Measurements from ENCODE around the gene ANKRD62.
A peak's percentile ranks its signal among the peaks of the same experiment; 100 is the strongest.

ANKRD62 gene

GRCh38 chr18:12059334-12060181 is 34.1 kb upstream of the ANKRD62 start:
- Histone ChIP-seq H4K91ac (ENCODE audit: low read depth, low read length) (no peak overlapping the region), H3K9me3 (ENCODE audit: insufficient read depth, low read depth, low read length) (no peaks in the 10 kb centered on the region), H2BK5ac (ENCODE audit: low read depth, low read length, poor library complexity) (no peak overlapping the region), H4K8ac (ENCODE audit: low read depth, low read length) (no peak overlapping the region), H3K79me2 (ENCODE audit: control insufficient read depth, insufficient read depth, low read length, poor library complexity) (no peaks in the 10 kb centered on the region), H4K12ac (ENCODE audit: low read depth, low read length) (no peak overlapping the region), H2BK120ac (ENCODE audit: insufficient read depth, low read length, poor library complexity) (no peak overlapping the region), H3K18ac (ENCODE audit: low read length) (no peak overlapping the region), H3K79me1 (ENCODE audit: low read length) (no peaks in the 10 kb centered on the region), H3K14ac (ENCODE audit: low read length) (no peak overlapping the region), H3K27ac (ENCODE audit: low read depth, low read length) (no peak overlapping the region), H2AFZ (ENCODE audit: insufficient read depth, low read length, poor library complexity) (no peak overlapping the region), H3K27me3 (ENCODE audit: insufficient read depth, low read length) (no peaks in the 10 kb centered on the region), H3K9ac (ENCODE audit: low read length) (no peak overlapping the region), H2BK12ac (ENCODE audit: low read length) (no peak overlapping the region), H3K36me3 (ENCODE audit: control insufficient read depth in 1 of 2, insufficient read depth in 2 of 2, low read length in 2 of 2) (no peaks in the 10 kb centered on the region), H3K4me2 (ENCODE audit: low read length) (no peak overlapping the region), H3K4me1 (ENCODE audit: control insufficient read depth in 1 of 2, insufficient read depth in 2 of 2, low read length in 2 of 2) (no peaks in the 10 kb centered on the region), H2AK5ac (ENCODE audit: low read length) (no peak overlapping the region), H3K4me3 (ENCODE audit: low read depth, low read length) (peak overlapping the region; percentile 5), H3K23ac (ENCODE audit: low read length) (no peak overlapping the region), H3K4ac (ENCODE audit: low read depth, low read length) (no peak overlapping the region)
- DNase-seq = no peak
- WGBS (ENCODE audit: extremely low coverage, insufficient coverage, insufficient read length) = no CpG with 5 or more reads among the region's 16 CpGs

GRCh38 chr18:12060182-12060870 is 33.3 kb upstream of the ANKRD62 start:
- Histone ChIP-seq H3K9ac (ENCODE audit: low read length) (no peak overlapping the region), H3K79me1 (ENCODE audit: low read length) (no peaks in the 10 kb centered on the region), H2BK5ac (ENCODE audit: low read depth, low read length, poor library complexity) (no peak overlapping the region), H3K27ac (ENCODE audit: low read depth, low read length) (no peak overlapping the region), H3K18ac (ENCODE audit: low read length) (no peak overlapping the region), H3K4me1 (ENCODE audit: control insufficient read depth in 1 of 2, insufficient read depth in 2 of 2, low read length in 2 of 2) (no peaks in the 10 kb centered on the region), H3K14ac (ENCODE audit: low read length) (no peak overlapping the region), H3K79me2 (ENCODE audit: control insufficient read depth, insufficient read depth, low read length, poor library complexity) (no peaks in the 10 kb centered on the region), H4K91ac (ENCODE audit: low read depth, low read length) (no peak overlapping the region), H2BK12ac (ENCODE audit: low read length) (no peak overlapping the region), H3K36me3 (ENCODE audit: control insufficient read depth in 1 of 2, insufficient read depth in 2 of 2, low read length in 2 of 2) (no peaks in the 10 kb centered on the region), H4K12ac (ENCODE audit: low read depth, low read length) (no peak overlapping the region), H3K23ac (ENCODE audit: low read length) (no peak overlapping the region), H2BK120ac (ENCODE audit: insufficient read depth, low read length, poor library complexity) (no peak overlapping the region), H3K4me2 (ENCODE audit: low read length) (no peak overlapping the region), H2AFZ (ENCODE audit: insufficient read depth, low read length, poor library complexity) (no peak overlapping the region), H3K9me3 (ENCODE audit: insufficient read depth, low read depth, low read length) (no peaks in the 10 kb centered on the region), H3K4ac (ENCODE audit: low read depth, low read length) (no peak overlapping the region), H4K8ac (ENCODE audit: low read depth, low read length) (no peak overlapping the region), H2AK5ac (ENCODE audit: low read length) (no peak overlapping the region), H3K27me3 (ENCODE audit: insufficient read depth, low read length) (no peaks in the 10 kb centered on the region), H3K4me3 (ENCODE audit: low read depth, low read length) (no peak overlapping the region)
- peak; percentile 67 to 79 for DNase-seq
- no CpG with 5 or more reads among the region's 20 CpGs for WGBS (ENCODE audit: extremely low coverage, insufficient coverage, insufficient read length)

- H2BK5ac ChIP-seq (ENCODE audit: low read depth, low read length, poor library complexity) = no peak overlapping the region
- WGBS (ENCODE audit: extremely low coverage, insufficient coverage, insufficient read length) = no CpG with 5 or more reads among the region's 14 CpGs
- H3K9me3 ChIP-seq (ENCODE audit: insufficient read depth, low read depth, low read length) = no peaks in the 10 kb centered on the region
- H3K79me1 ChIP-seq (ENCODE audit: low read length) = no peaks in the 10 kb centered on the region
- no peak overlapping the region for H4K8ac ChIP-seq (ENCODE audit: low read depth, low read length)
- H3K14ac ChIP-seq (ENCODE audit: low read length) = no peak overlapping the region
- no peaks in the 10 kb centered on the region for H3K36me3 ChIP-seq (ENCODE audit: control insufficient read depth in 1 of 2, insufficient read depth in 2 of 2, low read length in 2 of 2)
- no peak overlapping the region for H3K27ac ChIP-seq (ENCODE audit: low read depth, low read length)
- no peak overlapping the region for H3K23ac ChIP-seq (ENCODE audit: low read length)
- no peak overlapping the region for H4K91ac ChIP-seq (ENCODE audit: low read depth, low read length)
- H3K79me2 ChIP-seq (ENCODE audit: control insufficient read depth, insufficient read depth, low read length, poor library complexity) = no peaks in the 10 kb centered on the region
- no peak overlapping the region for H3K4me2 ChIP-seq (ENCODE audit: low read length)
- no peak overlapping the region for H3K4me3 ChIP-seq (ENCODE audit: low read depth, low read length)
- no peak overlapping the region for H2BK120ac ChIP-seq (ENCODE audit: insufficient read depth, low read length, poor library complexity)
- no peak overlapping the region for H2BK12ac ChIP-seq (ENCODE audit: low read length)
- no peak overlapping the region for H3K9ac ChIP-seq (ENCODE audit: low read length)
- no peak overlapping the region for H2AK5ac ChIP-seq (ENCODE audit: low read length)
- H4K12ac ChIP-seq (ENCODE audit: low read depth, low read length) = no peak overlapping the region
- DNase-seq = no peak
- no peak overlapping the region for H3K18ac ChIP-seq (ENCODE audit: low read length)
- H2AFZ ChIP-seq (ENCODE audit: insufficient read depth, low read length, poor library complexity) = no peak overlapping the region
- no peaks in the 10 kb centered on the region for H3K27me3 ChIP-seq (ENCODE audit: insufficient read depth, low read length)
- no peaks in the 10 kb centered on the region for H3K4me1 ChIP-seq (ENCODE audit: control insufficient read depth in 1 of 2, insufficient read depth in 2 of 2, low read length in 2 of 2)
- H3K4ac ChIP-seq (ENCODE audit: low read depth, low read length) = no peak overlapping the region
Observed at GRCh38 chr18:12061685-12062084, 32.0 kb upstream of the ANKRD62 start.

GRCh38 chr18:12062974-12063373 is 30.7 kb upstream of the ANKRD62 start:
- H3K27ac ChIP-seq (ENCODE audit: low read depth, low read length) = no peak overlapping the region
- no peak overlapping the region for H4K91ac ChIP-seq (ENCODE audit: low read depth, low read length)
- H2BK120ac ChIP-seq (ENCODE audit: insufficient read depth, low read length, poor library complexity) = no peak overlapping the region
- no peaks in the 10 kb centered on the region for H3K4me1 ChIP-seq (ENCODE audit: control insufficient read depth in 1 of 2, insufficient read depth in 2 of 2, low read length in 2 of 2)
- no peak overlapping the region for H2BK5ac ChIP-seq (ENCODE audit: low read depth, low read length, poor library complexity)
- WGBS (ENCODE audit: extremely low coverage, insufficient coverage, insufficient read length) = no CpG with 5 or more reads among the region's 4 CpGs
- no peaks in the 10 kb centered on the region for H3K36me3 ChIP-seq (ENCODE audit: control insufficient read depth in 1 of 2, insufficient read depth in 2 of 2, low read length in 2 of 2)
- H4K12ac ChIP-seq (ENCODE audit: low read depth, low read length) = no peak overlapping the region
- H3K79me2 ChIP-seq (ENCODE audit: control insufficient read depth, insufficient read depth, low read length, poor library complexity) = no peaks in the 10 kb centered on the region
- no peak overlapping the region for H3K9ac ChIP-seq (ENCODE audit: low read length)
- H4K8ac ChIP-seq (ENCODE audit: low read depth, low read length) = no peak overlapping the region
- H3K4me2 ChIP-seq (ENCODE audit: low read length) = no peak overlapping the region
- H3K79me1 ChIP-seq (ENCODE audit: low read length) = no peaks in the 10 kb centered on the region
- no peak overlapping the region for H3K14ac ChIP-seq (ENCODE audit: low read length)
- H3K9me3 ChIP-seq (ENCODE audit: insufficient read depth, low read depth, low read length) = peaks cover 1% of the 10 kb centered on the region
- no peak overlapping the region for H3K4me3 ChIP-seq (ENCODE audit: low read depth, low read length)
- no peak overlapping the region for H3K18ac ChIP-seq (ENCODE audit: low read length)
- H2AFZ ChIP-seq (ENCODE audit: insufficient read depth, low read length, poor library complexity) = no peak overlapping the region
- H2AK5ac ChIP-seq (ENCODE audit: low read length) = no peak overlapping the region
- H2BK12ac ChIP-seq (ENCODE audit: low read length) = no peak overlapping the region
- DNase-seq = no peak
- H3K23ac ChIP-seq (ENCODE audit: low read length) = no peak overlapping the region
- H3K4ac ChIP-seq (ENCODE audit: low read depth, low read length) = no peak overlapping the region
- no peaks in the 10 kb centered on the region for H3K27me3 ChIP-seq (ENCODE audit: insufficient read depth, low read length)

Measured in trophoblast cell (in vitro differentiated cells and primary cell).